ENCODE results near the gene RPS6KA5. TPM values are rescaled to one million over a fixed set of nuclear protein-coding genes. Genes with fewer than 3 reads are reported as not detected.
"Not testable (repeated sequence)": the region's sequence is repeated elsewhere in the genome, so short reads cannot be mapped to it uniquely, and the experiment has no call there.

Gene RPS6KA5
- total RNA-seq, 1 donor from 2014 or later = 5.5 TPM

DNA sequence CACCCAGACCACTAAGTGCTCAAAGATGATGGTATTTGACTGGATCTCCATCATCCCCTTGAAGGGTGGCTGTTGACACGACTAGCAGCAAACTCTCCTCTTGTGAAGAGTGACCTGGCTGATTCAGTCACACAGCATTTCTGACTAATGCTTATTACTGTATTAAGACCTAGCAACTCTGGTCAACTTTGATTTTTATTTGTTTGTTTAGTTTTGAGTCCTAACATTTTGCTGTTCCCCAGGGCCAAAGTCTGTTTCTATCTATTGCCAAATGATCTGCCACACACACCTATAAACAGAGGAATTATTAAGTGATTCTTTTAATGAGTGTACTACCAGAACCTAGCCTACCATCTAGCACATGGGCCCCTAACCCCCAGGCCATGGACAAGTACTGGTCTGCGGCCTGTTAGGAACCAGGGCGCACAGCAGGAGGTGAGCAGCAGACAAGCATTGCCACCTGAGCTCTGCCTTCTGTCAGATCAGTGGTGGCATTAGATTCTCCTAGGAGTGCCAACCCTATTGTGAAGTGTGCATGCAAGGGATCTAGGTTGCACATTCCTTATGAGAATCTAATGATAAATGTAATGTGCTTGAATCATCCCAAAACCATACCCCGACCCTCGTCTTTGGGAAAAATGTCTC is 120.0 kb downstream of the RPS6KA5 start:
- no peak for DNase-seq (ENCODE audit: low read depth)

DNA sequence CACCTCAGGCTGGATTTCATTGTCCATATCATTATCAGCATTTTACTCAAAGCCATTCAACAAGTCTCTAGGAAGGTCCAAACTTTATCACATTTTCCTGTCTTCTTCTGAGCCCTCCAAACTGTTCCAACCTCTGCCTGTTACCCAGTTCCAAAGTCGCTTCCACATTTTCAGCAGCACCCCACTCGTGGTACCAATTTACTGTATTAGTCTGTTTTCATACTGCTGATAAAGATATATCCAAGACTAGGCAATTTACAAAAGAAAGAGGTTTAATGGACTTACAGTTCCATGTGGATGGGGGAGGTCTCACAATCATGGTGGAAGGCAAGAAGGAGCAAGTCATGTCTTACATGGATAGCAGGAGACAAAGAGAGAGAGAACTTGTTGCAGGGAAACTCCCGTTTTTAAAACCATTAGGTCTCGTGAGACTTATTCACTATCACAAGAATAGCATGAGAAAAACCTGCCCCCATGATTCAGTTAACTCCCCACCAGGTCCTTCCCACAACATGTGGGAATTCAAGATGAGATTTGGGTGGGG is 121.1 kb downstream of the RPS6KA5 start:
- DNase-seq (ENCODE audit: low read depth) = not testable (repeated sequence)

DNA sequence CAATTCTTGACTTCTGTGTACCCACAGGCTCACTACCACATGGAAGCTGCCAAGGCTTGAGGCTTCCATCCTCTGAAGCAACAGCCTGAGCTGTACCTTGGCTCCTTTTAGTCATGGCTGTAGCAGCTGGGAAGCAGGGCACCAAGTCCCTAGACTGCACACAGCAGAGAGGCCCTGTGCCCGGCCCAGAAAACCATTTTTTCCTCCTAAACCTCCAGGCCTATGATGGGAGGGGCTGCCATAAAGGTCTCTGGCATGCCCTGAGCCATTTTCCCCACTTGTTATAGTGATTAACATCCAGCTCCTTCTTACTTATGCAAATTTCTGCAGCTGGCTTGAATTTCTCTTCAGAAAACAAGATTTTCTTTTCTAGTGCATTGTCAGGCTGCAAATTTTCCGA is 121.8 kb downstream of the RPS6KA5 start:
- DNase-seq (ENCODE audit: low read depth) = no peak

DNA sequence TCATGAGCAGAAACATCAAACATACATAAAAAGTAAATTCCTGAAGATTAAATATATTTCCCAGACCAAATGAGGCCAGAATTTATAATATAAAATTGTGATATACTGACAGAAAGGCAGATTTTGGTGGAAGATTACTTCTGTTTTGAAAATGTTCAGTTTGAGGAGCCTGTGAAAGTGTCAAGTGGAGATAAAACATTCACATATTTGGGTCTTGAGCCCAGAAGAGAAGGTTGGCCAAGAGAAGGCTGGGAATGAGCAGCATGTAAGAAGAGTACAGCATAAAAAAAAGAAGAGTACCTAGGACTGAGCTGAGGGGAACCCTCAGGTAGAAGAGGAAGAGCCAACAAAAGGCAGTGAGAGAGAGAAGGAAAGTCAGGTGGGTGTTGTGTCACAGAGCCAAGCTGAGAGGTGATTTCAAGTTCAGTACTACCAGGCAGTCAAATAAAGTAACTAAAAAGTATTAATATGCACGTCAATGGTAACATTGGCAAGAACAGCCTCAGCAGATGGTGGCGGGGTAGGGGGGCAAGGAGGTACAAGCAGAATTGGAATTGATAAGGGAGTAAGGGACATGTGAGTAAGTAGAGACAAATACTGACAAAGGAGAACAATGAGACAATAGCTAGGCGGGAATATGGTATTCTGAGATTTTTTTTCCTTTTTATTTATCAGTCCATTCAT is 123.5 kb downstream of the RPS6KA5 start:
- DNase-seq (ENCODE audit: low read depth) = no peak

DNA sequence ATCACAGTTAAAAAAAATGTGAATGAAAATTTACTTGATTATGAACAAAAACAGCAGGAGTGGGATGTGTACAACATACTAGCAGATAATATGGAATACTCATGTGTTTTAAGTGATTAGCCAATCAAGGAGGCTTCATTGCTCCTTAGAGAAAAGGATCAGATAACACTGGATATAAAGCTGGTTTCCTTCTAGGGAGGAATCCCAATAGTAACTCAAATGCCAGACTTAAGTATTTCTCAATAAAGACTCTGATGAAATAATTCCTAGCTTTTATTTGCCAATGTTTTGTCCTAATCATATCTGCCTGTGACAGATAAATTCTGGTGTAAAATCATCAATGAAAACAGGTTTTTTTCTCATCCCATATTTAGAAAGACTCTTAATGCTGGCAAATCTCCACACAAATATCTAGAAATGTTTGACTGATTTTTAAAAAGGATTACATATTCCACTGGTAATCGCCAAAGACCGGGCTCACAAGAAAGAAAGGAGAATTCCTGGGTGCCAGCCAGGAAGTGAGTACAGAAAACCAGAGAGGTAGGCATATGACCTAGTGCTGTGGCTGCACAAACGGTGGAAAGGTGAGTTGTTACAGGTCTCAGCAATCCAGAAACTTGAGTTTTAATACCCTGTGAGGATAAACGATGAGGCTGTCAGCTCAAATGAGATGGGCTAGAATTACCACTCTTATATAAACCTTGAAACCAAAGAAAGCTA is 135.7 kb downstream of the RPS6KA5 start:
- DNase-seq (ENCODE audit: low read depth) = no peak

DNA sequence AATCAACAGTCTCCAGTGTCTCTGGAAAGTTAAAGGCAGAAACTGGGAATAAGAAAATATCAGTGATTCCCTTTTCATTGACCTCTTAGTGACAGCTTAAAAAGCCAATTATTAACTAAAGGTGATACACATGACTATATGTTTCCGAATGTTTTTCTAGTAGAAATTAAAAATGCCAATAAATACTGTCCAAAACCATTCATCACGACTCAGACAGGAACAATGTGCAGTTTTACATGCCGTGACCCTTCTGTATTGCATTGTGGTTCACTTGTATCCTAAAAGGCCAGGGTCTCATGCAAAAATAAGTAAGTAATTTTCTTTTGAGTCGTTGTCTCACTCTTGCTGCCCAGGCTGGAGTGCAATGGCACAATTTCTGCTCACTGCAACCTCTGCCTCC is 138.3 kb downstream of the RPS6KA5 start:
- no peak for DNase-seq (ENCODE audit: low read depth)

DNA sequence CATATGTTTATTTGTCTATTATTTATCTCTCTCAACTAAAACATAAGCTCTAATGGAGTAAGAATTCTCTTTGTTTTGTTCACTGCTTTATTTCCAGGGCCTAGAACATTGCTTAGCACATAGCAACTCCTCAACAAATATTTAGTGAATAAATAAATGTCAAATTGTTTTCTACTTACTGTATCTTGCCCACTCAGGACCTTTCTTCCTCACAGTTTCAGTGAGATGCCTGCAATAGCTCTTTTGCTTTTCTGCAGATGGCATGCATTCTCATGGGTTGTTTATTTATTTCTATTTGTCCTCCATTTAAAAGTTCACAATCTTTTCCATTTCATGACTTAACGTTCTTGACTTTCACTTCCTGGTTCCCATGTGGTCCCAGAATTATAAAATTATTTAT is 149.3 kb downstream of the RPS6KA5 start:
- no peak for DNase-seq (ENCODE audit: low read depth)

DNA sequence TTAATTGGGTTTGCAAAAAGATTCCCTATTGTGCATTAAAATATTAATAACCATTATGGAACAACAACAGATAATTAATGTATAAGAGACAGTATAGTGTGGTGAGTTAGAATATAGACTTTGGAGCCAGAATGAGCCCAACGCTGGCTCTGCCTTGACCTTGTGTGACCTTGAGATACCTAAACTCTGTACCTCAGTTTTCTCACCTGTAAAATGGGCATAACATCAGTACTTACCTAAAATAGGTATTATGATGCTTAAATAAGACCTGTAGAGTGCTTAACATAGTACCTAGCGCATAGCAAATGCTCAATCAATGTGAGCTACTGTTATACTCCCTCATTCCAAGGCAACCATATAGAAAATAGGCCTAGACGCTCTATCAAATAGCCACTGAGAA is 153.3 kb downstream of the RPS6KA5 start:
- no peak for DNase-seq (ENCODE audit: low read depth)

DNA sequence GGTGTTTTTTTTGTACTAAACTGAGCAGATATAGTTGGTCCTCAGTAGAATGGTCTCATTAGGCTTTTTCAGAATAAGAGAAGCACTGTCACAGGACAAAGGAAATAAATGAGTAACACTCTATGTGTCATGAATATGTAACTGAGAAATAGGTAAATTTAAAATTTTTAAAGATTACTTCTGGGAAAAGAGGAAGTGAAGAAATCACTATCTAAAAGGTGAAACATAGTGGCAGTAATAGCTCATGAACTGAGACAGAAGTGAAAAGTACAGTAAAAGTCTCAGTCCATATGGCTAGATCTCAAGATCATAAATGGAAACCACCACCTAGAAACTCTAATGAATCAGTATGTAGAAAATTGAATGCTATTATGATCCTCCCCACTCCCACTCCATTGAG is 154.9 kb downstream of the RPS6KA5 start:
- no peak for DNase-seq (ENCODE audit: low read depth)

DNA sequence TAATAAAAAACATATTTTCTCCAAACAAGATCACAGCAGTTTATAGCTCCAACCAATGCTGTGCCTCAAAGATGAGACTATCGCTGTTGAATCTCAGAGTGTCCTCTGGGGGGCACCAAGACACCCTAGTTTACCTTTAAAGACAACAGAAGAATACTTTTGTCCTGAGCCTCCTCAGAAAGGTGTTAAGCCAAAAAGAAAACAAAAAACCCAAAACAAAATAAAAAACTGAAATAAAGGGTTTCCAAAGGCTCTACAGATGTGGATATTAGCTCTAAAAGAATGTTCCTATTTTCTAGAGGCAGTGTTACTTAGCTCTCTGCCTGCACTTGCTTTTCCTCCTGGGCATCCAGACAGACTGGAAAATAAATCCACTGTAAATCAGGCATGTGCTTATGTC is 157.3 kb downstream of the RPS6KA5 start:
- DNase-seq (ENCODE audit: low read depth) = peak; percentile 66

DNA sequence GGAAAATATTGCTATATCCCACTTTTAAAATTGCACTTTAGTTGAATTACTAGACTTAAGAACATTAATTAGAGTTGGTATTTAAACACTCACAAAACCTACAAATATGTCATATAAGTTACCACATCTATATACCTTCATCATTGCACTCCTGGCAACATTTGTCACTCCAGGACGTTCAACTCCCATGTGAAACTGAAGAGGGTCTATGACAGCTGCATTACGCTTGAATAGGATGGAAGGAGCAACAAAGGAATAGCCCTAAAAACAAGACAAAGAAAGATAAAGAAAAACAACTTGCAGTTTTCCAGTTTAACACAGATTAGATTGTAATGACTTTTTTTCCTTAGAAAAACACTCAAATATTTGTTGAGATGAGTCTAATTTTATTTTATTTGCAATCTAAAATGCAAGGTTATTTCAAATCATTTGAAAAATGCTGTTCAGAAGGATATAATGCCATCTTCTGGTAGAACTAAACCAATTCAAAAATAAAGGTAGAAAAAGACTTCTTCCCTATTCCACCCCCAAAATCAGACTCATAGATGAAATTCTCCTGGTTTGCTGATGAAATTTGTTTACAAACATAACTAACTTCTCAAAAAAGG is 159.9 kb downstream of the RPS6KA5 start:
- DNase-seq (ENCODE audit: low read depth) = peak; percentile 9

DNA sequence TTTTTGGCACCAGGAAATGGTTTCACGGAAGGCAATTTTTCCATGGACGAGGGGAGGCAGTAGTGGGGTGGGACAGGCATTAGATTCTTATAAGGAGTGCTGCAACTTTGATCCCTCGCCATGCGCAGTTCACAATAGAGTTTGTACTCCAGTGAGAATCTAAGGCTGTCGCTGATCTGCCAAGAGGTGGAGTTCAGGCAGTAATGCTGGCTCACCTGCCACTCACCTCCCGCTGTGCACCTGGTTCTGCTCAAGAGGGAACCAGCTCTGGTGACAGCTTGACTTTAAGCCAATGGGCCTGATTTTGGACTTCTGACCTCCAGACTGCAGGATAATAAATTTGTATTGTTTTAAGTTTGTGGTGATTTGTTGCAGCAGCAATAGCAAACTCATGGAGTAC is 163.4 kb downstream of the RPS6KA5 start:
- no peak for DNase-seq (ENCODE audit: low read depth)

DNA sequence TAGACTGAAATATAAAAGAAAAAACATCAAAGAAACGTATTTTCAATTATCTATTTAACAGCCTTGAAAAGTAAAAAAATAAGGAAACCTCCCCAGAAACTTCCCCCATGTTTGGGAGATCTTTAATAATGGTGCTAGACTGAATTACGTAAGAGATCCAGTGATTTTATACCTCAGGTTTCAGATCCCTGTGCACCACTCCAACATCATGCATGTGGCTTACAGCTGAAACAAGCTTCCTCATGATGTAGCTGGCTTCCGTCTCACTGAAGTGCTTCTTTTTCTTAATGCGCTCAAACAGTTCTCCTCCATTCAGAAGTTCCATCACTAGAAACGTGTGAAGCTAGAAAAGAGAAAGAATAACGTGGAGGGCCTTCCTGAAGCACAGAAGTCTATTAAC is 166.2 kb downstream of the RPS6KA5 start:
- DNase-seq (ENCODE audit: low read depth) = peak; percentile 6

DNA sequence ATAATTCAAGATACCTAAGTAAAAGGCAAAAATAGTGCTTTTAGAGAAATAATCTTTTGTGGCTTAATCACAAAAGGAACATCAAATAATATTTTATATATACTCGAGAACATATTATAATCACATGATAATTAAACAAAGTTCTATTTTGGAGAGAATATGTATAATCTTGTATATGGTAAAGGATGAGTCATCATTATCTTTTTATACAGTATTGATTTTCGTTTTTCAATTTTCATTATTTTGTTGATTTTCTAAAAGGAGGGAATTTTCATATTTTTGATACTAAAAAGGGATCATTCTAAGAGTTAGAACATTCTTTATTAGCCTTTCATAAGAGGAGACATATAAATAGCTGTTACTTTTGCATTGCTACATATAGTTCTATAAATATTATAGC is 166.9 kb downstream of the RPS6KA5 start:
- no peak for DNase-seq (ENCODE audit: low read depth)

DNA sequence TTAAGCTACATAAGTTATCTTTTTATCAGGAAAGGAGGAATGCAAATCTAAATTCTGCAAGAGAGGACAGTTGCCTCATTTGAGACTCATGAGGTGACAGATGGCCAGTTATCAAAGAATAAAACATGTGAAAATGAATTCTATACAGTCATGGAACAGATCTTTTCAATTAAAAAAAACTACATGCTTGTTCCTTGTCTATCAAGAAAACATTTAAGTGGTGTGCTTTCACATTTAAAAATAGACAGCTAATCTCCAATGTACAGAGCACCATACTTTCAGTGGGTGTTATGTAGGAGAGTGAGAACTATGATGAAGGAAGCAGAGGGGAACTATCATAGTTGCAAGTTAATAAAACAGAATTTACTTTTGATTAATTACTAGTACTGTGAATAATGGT is 167.5 kb downstream of the RPS6KA5 start:
- DNase-seq (ENCODE audit: low read depth) = no peak

DNA sequence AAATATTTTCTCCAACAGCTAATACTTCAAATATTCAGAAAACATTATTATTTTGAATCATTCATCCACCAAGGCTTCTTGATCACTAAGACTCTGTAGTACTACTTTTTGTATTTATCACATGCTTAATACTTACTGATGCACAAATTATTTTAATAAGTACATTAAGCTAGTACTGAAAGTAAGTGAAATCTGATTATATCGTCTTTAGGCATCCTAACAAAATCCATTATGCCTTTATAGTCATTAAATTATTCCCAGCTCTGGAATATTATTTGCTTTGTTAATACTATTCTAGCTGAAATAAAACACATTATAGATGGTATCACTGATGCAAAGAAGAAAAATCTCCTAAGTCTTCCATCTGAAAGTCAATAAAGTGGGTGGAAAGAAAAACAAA is 169.1 kb downstream of the RPS6KA5 start:
- DNase-seq (ENCODE audit: low read depth) = no peak

DNA sequence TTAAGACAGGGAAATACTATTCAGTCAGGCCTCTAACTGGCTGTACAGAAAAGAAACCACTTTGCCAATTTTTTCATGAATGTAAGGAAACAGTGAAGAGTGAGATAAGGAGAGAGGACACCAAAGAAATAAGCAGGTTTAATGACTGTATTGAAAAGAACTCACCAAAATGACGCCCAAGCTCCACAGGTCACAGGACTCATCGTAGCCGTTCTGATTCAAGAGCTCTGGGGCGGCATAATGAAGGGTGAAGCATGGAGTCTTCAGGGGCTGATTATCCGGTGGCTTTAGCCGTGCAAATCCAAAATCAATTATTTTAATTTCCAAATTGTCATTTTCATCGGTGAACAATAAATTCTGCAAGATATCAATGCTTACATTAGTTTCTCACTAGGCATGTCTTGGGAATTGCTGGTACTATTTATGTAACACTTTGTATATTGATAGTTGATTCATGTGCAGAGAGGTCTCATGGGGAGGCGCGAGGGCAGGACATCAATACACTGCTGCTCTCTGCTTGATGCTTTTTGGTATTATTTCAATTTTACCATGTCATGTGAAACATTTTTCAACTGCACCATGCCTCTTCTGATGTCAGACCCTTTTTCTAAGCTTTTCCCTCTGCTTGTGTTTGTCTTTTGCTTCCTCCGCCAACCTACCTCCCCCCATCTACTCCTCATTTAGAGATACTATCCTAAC is 170.0 kb downstream of the RPS6KA5 start:
- DNase-seq (ENCODE audit: low read depth) = no peak

DNA sequence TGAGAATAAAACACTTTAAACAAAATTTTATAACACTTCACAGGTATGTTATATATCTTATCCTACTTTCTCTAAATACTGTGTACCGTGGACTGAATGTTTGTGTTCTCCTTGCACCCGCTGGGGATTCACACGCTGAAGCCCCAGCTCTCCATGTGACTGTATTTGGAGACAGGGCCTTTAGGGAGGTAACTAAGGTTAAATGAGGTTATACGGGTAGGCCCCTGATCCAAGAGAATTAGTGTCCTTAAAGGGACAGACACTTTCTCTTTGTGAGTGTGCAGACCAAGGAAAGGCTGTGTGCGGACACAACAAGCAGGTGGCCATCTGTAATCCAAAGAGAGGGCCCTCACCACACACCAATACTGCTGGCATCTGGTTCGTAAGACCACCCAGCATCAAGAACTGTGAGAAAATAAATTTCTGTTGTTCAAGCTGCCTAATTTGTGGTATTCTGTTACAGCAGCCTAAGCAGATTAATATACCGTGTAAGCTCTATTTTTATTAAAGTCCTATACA is 174.1 kb downstream of the RPS6KA5 start:
- no peak for DNase-seq (ENCODE audit: low read depth)

DNA sequence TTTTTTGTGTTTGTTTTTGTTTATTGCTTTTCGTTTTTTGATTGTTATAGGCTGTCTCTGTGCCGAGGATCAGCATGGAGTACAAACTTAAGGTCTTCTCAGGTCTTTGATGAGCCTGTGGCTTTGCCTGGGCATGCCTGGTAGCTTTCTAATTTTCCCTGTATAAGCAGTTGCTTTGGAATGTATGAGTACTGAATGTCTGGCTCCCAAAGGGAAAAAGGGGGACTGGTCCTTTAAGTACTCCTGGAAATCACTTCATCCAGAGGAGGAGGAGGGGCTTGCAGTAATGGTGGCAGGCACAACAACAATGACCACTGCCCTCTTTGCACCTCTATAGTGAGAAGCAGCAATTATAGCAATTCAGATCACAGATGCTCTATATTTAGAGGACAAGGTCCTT is 176.7 kb downstream of the RPS6KA5 start:
- DNase-seq (ENCODE audit: low read depth) = no peak

DNA sequence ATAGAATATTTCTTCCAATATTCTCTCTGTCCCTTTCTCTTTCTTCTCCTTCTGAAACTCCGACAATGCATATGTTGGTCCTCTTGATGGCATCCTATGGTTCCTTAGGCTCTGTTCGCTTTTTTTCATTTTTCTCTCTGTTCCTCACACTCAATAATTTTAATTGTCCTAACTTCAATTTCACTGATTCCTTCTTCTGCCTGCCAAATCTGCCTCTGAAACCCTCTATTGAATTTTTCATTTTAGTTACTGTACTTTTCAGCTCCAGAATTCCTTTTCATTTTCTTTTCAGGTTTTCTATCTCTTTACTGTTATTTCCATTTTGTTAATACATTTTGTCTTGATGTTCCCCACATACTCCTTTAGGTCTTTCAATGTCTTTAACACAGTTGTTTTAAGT is 177.2 kb downstream of the RPS6KA5 start:
- DNase-seq (ENCODE audit: low read depth) = no peak

DNA sequence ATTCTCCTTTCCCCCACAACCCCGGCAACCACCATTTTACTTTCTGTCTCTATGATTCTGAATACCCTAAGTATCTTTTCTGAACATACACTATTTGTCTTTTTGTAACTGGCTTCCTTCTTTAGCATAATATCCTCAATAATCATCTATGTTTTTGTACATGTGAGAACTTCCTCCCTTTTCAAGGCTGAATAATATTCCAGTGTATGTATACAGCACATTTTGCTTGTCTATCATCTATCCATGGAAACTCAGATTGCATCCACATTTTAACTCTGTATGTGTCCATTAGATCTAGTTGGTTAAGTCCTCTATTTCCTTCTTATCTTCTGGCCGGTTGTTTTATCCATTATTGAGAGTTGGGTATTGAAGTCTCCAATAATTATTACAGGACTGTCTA is 180.2 kb downstream of the RPS6KA5 start:
- DNase-seq (ENCODE audit: low read depth) = no peak
